HG02798 (cell line): ENCODE data around the gene TNNC1.

ENCODE experiments used
- ATAC-seq: cut with Tn5 transposase; IDR thresholded peaks from one replicate; pipeline ENCODE4 v1.9.1; 2021; ENCODE audit warnings: mild to moderate bottlenecking; ENCODE audit not compliant: unreplicated experiment, poor library complexity

Gene TNNC1

GRCh38 chr3:52403955-52404354 is 49.9 kb downstream of the TNNC1 start:
- ATAC-seq = no peak

GRCh38 chr3:52403271-52403841 is 50.5 kb downstream of the TNNC1 start:
- no peak for ATAC-seq

- ATAC-seq = no peak
Observed at GRCh38 chr3:52402706-52403270, 51.1 kb downstream of the TNNC1 start.

- no peak for ATAC-seq
Observed at GRCh38 chr3:52402101-52402521, 51.7 kb downstream of the TNNC1 start.

GRCh38 chr3:52401551-52401950 is 52.3 kb downstream of the TNNC1 start:
- ATAC-seq = no peak
